ENCODE measurements around the gene TXNDC17. TPM values are rescaled to one million over a fixed set of nuclear protein-coding genes. Genes with fewer than 3 reads are reported as not detected.

The TXNDC17 gene
- total and polyA plus RNA-seq, 3 donors from 2014 or later = 101 to 119 (median 119) TPM

GRCh38 chr17:6669479-6670212 lies 28.8 kb downstream of the TXNDC17 start:
- Histone ChIP-seq H3K4me3 (no peak overlapping the region), H3K36me3 (ENCODE audit: low read depth, missing control alignments) (no peaks in the 10 kb centered on the region), H3K9me3 (no peaks in the 10 kb centered on the region), H3K27ac (no peak overlapping the region), H3K4me1 (no peaks in the 10 kb centered on the region), H3K27me3 (no peaks in the 10 kb centered on the region)
- WGBS, 2 donors = 86 to 89% methylated on average over 9 to 10 of the region's 10 CpGs
- no peak for DNase-seq
- no peak for TF ChIP-seq CTCF (IDR thresholded peaks at IDR 0.05)
- TF ChIP-seq POLR2A (IDR thresholded peaks at IDR 0.05) = no peak
- intact Hi-C loops (cut with DNase I; ENCODE audit: low total_unique reads) = loop anchor here (10.0 kb wide), 1 partner anchor 335 kb away; no protein-coding TSS in a partner anchor

GRCh38 chr17:6670571-6670970 lies 29.7 kb downstream of the TXNDC17 start:
- H3K36me3 ChIP-seq (ENCODE audit: low read depth, missing control alignments) = no peaks in the 10 kb centered on the region
- intact Hi-C loops (cut with DNase I; ENCODE audit: low total_unique reads) = no loop called here

GRCh38 chr17:6670999-6671398 lies 30.1 kb downstream of the TXNDC17 start:
- TF ChIP-seq POLR2A (IDR thresholded peaks at IDR 0.05) (no peak), CTCF (IDR thresholded peaks at IDR 0.05) (no peak)
- H3K27ac ChIP-seq = no peak overlapping the region
- H3K9me3 ChIP-seq = no peaks in the 10 kb centered on the region
- 87 to 97% methylated on average over 6 of the region's 6 CpGs for WGBS, 2 donors
- H3K4me3 ChIP-seq = no peak overlapping the region
- intact Hi-C loops (cut with DNase I; ENCODE audit: low total_unique reads) = no loop called here
- no peaks in the 10 kb centered on the region for H3K36me3 ChIP-seq (ENCODE audit: low read depth, missing control alignments)
- H3K27me3 ChIP-seq = no peaks in the 10 kb centered on the region
- DNase-seq = no peak
- no peaks in the 10 kb centered on the region for H3K4me1 ChIP-seq

More at GRCh38 chr17:6670571-6670970, 29.7 kb downstream of the TXNDC17 start:
- TF ChIP-seq POLR2A (IDR thresholded peaks at IDR 0.05) (no peak), CTCF (IDR thresholded peaks at IDR 0.05) (no peak)
- Histone ChIP-seq H3K4me3 (no peak overlapping the region), H3K4me1 (no peaks in the 10 kb centered on the region), H3K27me3 (no peaks in the 10 kb centered on the region), H3K9me3 (no peaks in the 10 kb centered on the region), H3K27ac (no peak overlapping the region)
- WGBS, 2 donors = 97 to 98% methylated on average over 8 of the region's 8 CpGs
- DNase-seq = no peak

- Histone ChIP-seq H3K9me3 (no peaks in the 10 kb centered on the region), H3K4me1 (no peaks in the 10 kb centered on the region), H3K27me3 (no peaks in the 10 kb centered on the region), H3K36me3 (ENCODE audit: low read depth, missing control alignments) (no peaks in the 10 kb centered on the region), H3K4me3 (no peak overlapping the region), H3K27ac (no peak overlapping the region)
- TF ChIP-seq CTCF (IDR thresholded peaks at IDR 0.05) = no peak
- TF ChIP-seq POLR2A (IDR thresholded peaks at IDR 0.05) = no peak
- DNase-seq = no peak
- 88 to 96% methylated on average over 6 to 7 of the region's 7 CpGs for WGBS, 2 donors
- intact Hi-C loops (cut with DNase I; ENCODE audit: low total_unique reads) = no loop called here
Observed at GRCh38 chr17:6671431-6671830, 30.6 kb downstream of the TXNDC17 start.

GRCh38 chr17:6674586-6674985 lies 33.7 kb downstream of the TXNDC17 start:
- Histone ChIP-seq H3K4me1 (no peaks in the 10 kb centered on the region), H3K27me3 (no peaks in the 10 kb centered on the region), H3K4me3 (no peak overlapping the region), H3K27ac (no peak overlapping the region), H3K9me3 (no peaks in the 10 kb centered on the region), H3K36me3 (ENCODE audit: low read depth, missing control alignments) (no peaks in the 10 kb centered on the region)
- no peak for TF ChIP-seq CTCF (IDR thresholded peaks at IDR 0.05)
- TF ChIP-seq POLR2A (IDR thresholded peaks at IDR 0.05) = no peak
- no peak for DNase-seq
- WGBS, 2 donors = 93 to 94% methylated on average over 7 to 13 of the region's 13 CpGs
- intact Hi-C loops (cut with DNase I; ENCODE audit: low total_unique reads) = no loop called here

Data from testis (tissue), 3 donors.